ENCODE data around the gene TMOD1. TPM values are rescaled to one million over a fixed set of nuclear protein-coding genes. Genes with fewer than 3 reads are reported as not detected.

TMOD1 gene
- total and polyA plus RNA-seq, 4 experiments from 2014 or later: 2.1 to 3.3 (median 2.6) TPM

GRCh38 chr9:97526895-97527575 is 25.6 kb downstream of the TMOD1 start:
- Mint-ChIP-seq H3K27ac (no peak overlapping the region), H3K4me1 (no peaks in the 10 kb centered on the region)

DNA sequence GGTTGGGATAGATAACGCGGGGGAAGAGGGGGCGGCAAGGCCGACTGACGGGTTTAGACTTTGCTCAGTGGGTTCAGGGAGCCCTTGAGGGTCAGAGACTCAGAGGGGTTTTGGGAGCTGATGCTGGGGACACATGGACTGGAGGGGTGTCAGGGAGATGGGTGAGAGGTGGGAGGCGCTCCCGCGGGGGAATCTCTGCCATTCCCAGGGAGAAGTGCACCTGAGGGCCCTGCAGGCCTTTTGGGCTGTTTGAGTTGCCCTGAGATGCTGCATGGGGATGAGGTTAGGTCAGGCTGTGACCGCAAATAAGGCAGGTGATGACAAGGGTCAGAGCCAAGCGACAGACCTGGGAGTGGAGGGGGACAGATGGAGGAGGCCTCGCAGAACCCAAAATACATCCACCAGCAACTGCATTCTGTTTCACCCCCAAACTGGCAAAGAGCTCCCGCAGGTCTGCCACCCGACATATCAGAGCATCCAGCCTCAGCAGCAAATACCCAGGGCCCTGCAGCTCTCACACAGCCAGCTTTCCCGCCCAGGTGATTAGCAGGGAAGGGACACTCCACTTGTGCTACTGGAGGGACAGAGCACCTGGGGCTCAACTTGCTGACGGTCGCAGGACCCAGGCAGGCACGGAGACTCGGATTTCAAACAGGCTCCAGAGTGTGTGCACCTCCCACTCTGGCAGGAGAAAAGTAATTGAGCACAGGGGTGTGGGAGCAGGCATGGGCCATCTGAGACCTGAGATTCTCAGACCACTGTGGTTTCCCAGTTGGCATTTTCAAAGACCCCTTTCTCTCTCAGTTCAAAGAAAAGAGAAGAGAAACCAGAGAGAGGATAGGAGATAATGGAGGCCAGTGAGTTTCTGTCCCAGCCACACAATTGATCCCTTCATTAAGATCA is 26.4 kb downstream of the TMOD1 start:
- Mint-ChIP-seq H3K9me3 (no peaks in the 10 kb centered on the region), H3K27ac (no peak overlapping the region)

More at GRCh38 chr9:97526895-97527575, 25.6 kb downstream of the TMOD1 start:
- Histone ChIP-seq H3K27ac (ENCODE audit: low read depth, low read length) (no peak overlapping the region), H3K4me3 (ENCODE audit: low read length in 2 of 2) (no peak overlapping the region), H3K27me3 (ENCODE audit: insufficient read depth, low read length) (no peaks in the 10 kb centered on the region), H3K36me3 (ENCODE audit: insufficient read depth, low read length) (no peaks in the 10 kb centered on the region), H3K9me3 (ENCODE audit: control insufficient read depth in 1 of 2, low read length in 2 of 2) (no peaks in the 10 kb centered on the region), H3K4me1 (ENCODE audit: insufficient read depth, low read length) (no peaks in the 10 kb centered on the region)
- Mint-ChIP-seq H3K27me3 (peaks cover 0 to 2% of the 10 kb centered on the region in 2 donors), H3K9me3 (no peaks in the 10 kb centered on the region), H3K4me3 (no peak overlapping the region), H3K36me3 (no peaks in the 10 kb centered on the region)
- ChIA-PET POLR2A (ENCODE audit: partially characterized antibody) (no interaction called here), CTCF (ENCODE audit: partially characterized antibody) (no interaction called here)
- intact Hi-C loops (cut with micrococcal nuclease): no loop called here
- DNase-seq: no peak

GRCh38 chr9:97528529-97529230 is 27.2 kb downstream of the TMOD1 start:
- no peak overlapping the region for H3K27ac ChIP-seq (ENCODE audit: low read depth, low read length)
- no peaks in the 10 kb centered on the region for H3K27me3 ChIP-seq (ENCODE audit: insufficient read depth, low read length)
- CTCF ChIA-PET (ENCODE audit: partially characterized antibody): no interaction called here
- Mint-ChIP-seq H3K36me3 (no peaks in the 10 kb centered on the region), H3K27ac (peak overlapping the region in 1 of 7 donors; percentile 8), H3K27me3 (peaks cover 0 to 4% of the 10 kb centered on the region in 2 donors), H3K4me1 (no peaks in the 10 kb centered on the region), H3K9me3 (no peaks in the 10 kb centered on the region), H3K4me3 (no peak overlapping the region)
- H3K36me3 ChIP-seq (ENCODE audit: insufficient read depth, low read length): no peaks in the 10 kb centered on the region
- no peak for DNase-seq
- H3K4me1 ChIP-seq (ENCODE audit: insufficient read depth, low read length): no peaks in the 10 kb centered on the region
- POLR2A ChIA-PET (ENCODE audit: partially characterized antibody): no interaction called here
- no peak overlapping the region for H3K4me3 ChIP-seq (ENCODE audit: low read length in 2 of 2)
- H3K9me3 ChIP-seq (ENCODE audit: control insufficient read depth in 1 of 2, low read length in 2 of 2): no peaks in the 10 kb centered on the region
- intact Hi-C loops (cut with micrococcal nuclease): no loop called here

More for the DNA sequence above, 26.4 kb downstream of the TMOD1 start:
- DNase-seq: no peak
- Histone ChIP-seq H3K27ac (ENCODE audit: low read depth, low read length) (no peak overlapping the region), H3K27me3 (ENCODE audit: insufficient read depth, low read length) (no peaks in the 10 kb centered on the region), H3K4me1 (ENCODE audit: insufficient read depth, low read length) (no peaks in the 10 kb centered on the region), H3K9me3 (ENCODE audit: control insufficient read depth in 1 of 2, low read length in 2 of 2) (no peaks in the 10 kb centered on the region), H3K4me3 (ENCODE audit: low read length in 2 of 2) (no peak overlapping the region), H3K36me3 (ENCODE audit: insufficient read depth, low read length) (no peaks in the 10 kb centered on the region)
- intact Hi-C loops (cut with micrococcal nuclease): no loop called here
- Mint-ChIP-seq H3K27me3 (peaks cover 0 to 4% of the 10 kb centered on the region in 2 donors), H3K36me3 (no peaks in the 10 kb centered on the region), H3K4me1 (no peaks in the 10 kb centered on the region), H3K4me3 (no peak overlapping the region)
- ChIA-PET POLR2A (ENCODE audit: partially characterized antibody) (no interaction called here), CTCF (ENCODE audit: partially characterized antibody) (no interaction called here)

GRCh38 chr9:97529363-97530076 is 28.1 kb downstream of the TMOD1 start:
- intact Hi-C loops (cut with micrococcal nuclease): no loop called here
- POLR2A ChIA-PET (ENCODE audit: partially characterized antibody): no interaction called here
- Histone ChIP-seq H3K36me3 (ENCODE audit: insufficient read depth, low read length) (no peaks in the 10 kb centered on the region), H3K4me1 (ENCODE audit: insufficient read depth, low read length) (no peaks in the 10 kb centered on the region), H3K9me3 (ENCODE audit: control insufficient read depth in 1 of 2, low read length in 2 of 2) (no peaks in the 10 kb centered on the region), H3K27me3 (ENCODE audit: insufficient read depth, low read length) (no peaks in the 10 kb centered on the region), H3K27ac (ENCODE audit: low read depth, low read length) (no peak overlapping the region), H3K4me3 (ENCODE audit: low read length in 2 of 2) (no peak overlapping the region)
- Mint-ChIP-seq H3K4me3 (no peak overlapping the region), H3K27me3 (peaks cover 0 to 4% of the 10 kb centered on the region in 2 donors), H3K4me1 (no peaks in the 10 kb centered on the region), H3K36me3 (no peaks in the 10 kb centered on the region), H3K9me3 (no peaks in the 10 kb centered on the region), H3K27ac (no peak overlapping the region)
- DNase-seq: no peak
- CTCF ChIA-PET (ENCODE audit: partially characterized antibody): no interaction called here

DNA sequence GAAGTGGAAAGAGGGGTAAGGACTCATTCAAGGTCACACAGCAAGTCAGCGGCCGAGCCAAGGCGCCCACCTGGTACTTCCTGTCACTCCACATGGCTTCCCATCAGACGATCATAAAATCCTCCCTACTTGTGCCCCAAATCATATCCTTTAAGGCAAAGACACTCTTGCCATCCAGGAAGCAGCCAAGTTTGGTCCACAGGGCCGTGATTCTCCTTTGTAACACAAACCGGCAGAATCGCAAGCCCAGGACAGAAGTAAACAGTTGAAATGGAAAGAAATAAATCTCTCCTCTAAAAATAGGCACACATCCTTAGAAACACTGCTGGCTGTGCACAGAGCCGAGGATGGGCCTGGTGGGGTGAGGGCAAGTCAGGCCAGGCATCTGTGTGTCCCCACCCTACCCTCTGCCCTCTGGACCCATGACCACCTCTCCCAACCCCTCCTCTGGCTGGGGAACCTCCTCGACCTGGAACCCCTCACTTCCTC is 30.5 kb downstream of the TMOD1 start:
- no peak for DNase-seq
- H3K4me3 ChIP-seq (ENCODE audit: low read length in 2 of 2): no peak overlapping the region
- Mint-ChIP-seq H3K9me3 (no peaks in the 10 kb centered on the region), H3K27ac (peak overlapping the region in 1 of 7 donors; percentile 76), H3K36me3 (no peaks in the 10 kb centered on the region), H3K4me3 (no peak overlapping the region), H3K27me3 (peaks cover 0 to 8% of the 10 kb centered on the region in 2 donors), H3K4me1 (no peaks in the 10 kb centered on the region)
- ChIA-PET POLR2A (ENCODE audit: partially characterized antibody) (no interaction called here), CTCF (ENCODE audit: partially characterized antibody) (no interaction called here)
- H3K27me3 ChIP-seq (ENCODE audit: insufficient read depth, low read length): no peaks in the 10 kb centered on the region
- H3K36me3 ChIP-seq (ENCODE audit: insufficient read depth, low read length): no peaks in the 10 kb centered on the region
- intact Hi-C loops (cut with micrococcal nuclease): no loop called here
- no peak overlapping the region for H3K27ac ChIP-seq (ENCODE audit: low read depth, low read length)
- H3K4me1 ChIP-seq (ENCODE audit: insufficient read depth, low read length): no peaks in the 10 kb centered on the region
- no peaks in the 10 kb centered on the region for H3K9me3 ChIP-seq (ENCODE audit: control insufficient read depth in 1 of 2, low read length in 2 of 2)

DNA sequence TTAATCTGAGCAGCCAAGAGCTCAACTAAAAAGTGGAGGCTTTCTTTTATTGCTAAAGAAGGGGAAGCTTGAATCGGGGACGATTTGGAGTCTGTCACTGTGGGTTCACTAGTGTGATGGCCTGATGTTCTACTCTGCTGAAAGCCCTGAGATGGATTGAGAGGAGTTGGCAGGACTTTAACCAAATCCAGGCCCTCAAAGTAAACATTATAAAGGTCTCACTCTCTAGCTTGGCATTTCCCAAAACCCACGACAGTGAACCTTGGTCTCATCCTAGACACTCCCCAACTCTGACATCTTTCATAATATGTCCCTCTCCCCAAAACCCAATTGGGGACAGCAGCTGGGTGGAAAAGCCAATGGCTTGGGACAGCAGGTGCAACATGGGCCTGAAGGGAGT is 32.7 kb downstream of the TMOD1 start:
- H3K27ac ChIP-seq (ENCODE audit: low read depth, low read length): no peak overlapping the region
- no peak overlapping the region for H3K4me3 Mint-ChIP-seq
- ChIA-PET CTCF (ENCODE audit: partially characterized antibody) (no interaction called here), POLR2A (ENCODE audit: partially characterized antibody) (no interaction called here)
- H3K9me3 ChIP-seq (ENCODE audit: control insufficient read depth in 1 of 2, low read length in 2 of 2): no peaks in the 10 kb centered on the region
- intact Hi-C loops (cut with micrococcal nuclease): no loop called here
- no peak for DNase-seq
- H3K36me3 Mint-ChIP-seq: no peaks in the 10 kb centered on the region
- H3K27me3 Mint-ChIP-seq: peaks cover 0 to 10% of the 10 kb centered on the region in 2 donors
- no peak overlapping the region for H3K4me3 ChIP-seq (ENCODE audit: low read length in 2 of 2)
- H3K27ac Mint-ChIP-seq: no peak overlapping the region
- H3K27me3 ChIP-seq (ENCODE audit: insufficient read depth, low read length): no peaks in the 10 kb centered on the region
- H3K4me1 Mint-ChIP-seq: no peaks in the 10 kb centered on the region
- H3K4me1 ChIP-seq (ENCODE audit: insufficient read depth, low read length): no peaks in the 10 kb centered on the region
- H3K36me3 ChIP-seq (ENCODE audit: insufficient read depth, low read length): no peaks in the 10 kb centered on the region
- no peaks in the 10 kb centered on the region for H3K9me3 Mint-ChIP-seq

Measured in CD4-positive, alpha-beta memory T cell (primary cell).